NCI-H1417 treated with DMSO at 0.1 percent for 48 hours (cell line): Measurements from ENCODE around the gene SLC44A3.
"Not testable (repeated sequence)": the region's sequence is repeated elsewhere in the genome, so short reads cannot be mapped to it uniquely, and the experiment has no call there.

Experiments
- DNase-seq: peaks from one replicate; lab custom pipeline; 2025; lab: John Stamatoyannopoulos, UW

Gene SLC44A3

GRCh38 chr1:94935034-94935433 lies 114.9 kb downstream of the SLC44A3 start:
- no peak for DNase-seq

- no peak for DNase-seq
These were observed 115.3 kb downstream of the SLC44A3 start for GRCh38 chr1:94935476-94935875.

GRCh38 chr1:94936861-94937620 lies 116.9 kb downstream of the SLC44A3 start:
- DNase-seq, result no peak

DNA sequence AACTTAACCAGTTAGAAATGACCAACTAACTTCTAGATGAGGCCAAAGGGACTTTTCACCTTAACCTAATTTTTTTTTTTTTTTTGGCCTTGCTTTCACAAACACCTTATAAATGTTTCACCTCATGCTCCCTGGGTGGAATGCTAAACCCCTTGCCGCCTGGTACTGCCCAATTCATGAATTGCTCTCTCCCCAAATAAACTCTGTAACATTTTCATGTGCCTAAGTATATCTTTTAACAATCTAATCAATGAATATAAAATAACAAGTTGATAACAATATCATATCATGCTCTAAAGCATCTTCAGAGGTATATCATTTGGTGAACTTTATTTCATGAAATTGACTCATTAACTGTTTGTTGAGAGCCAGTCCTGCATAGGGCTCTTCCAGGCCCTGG lies 117.7 kb downstream of the SLC44A3 start:
- DNase-seq, result no peak

DNA sequence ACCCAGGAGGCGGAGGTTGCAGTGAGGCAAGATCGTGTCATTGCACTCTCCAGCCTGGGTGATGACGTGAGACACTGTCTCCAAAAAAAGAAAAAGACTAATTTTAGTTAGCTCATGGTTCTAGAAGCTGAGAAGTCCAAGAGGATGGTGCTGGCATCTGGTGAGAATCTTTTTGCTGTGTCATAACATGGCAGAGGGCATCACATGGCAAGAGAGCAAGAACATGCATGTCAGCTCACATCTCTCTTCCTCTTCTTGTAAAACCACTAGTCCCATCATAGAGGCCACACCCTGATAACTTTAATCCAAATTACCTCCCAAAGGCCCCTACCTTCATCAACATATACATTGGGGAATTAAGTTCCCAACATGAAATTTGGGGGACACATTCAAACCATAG lies 120.6 kb downstream of the SLC44A3 start:
- no peak for DNase-seq

- not testable (repeated sequence) for DNase-seq
These were observed 121.3 kb downstream of the SLC44A3 start for GRCh38 chr1:94941480-94941879.

GRCh38 chr1:94942171-94943128 lies 122.3 kb downstream of the SLC44A3 start:
- DNase-seq, result no peak
